Activated T-cell treated with anti-CD3 and anti-CD28 coated beads, Interleukin-2, amount 50 U/mL, for 24 hours (primary cell): Measurements from ENCODE around the gene C12orf76.
"Not testable (repeated sequence)": the region's sequence is repeated elsewhere in the genome, so short reads cannot be mapped to it uniquely, and the experiment has no call there.

Experiments used
- DNase-seq: peaks from one replicate; pipeline ENCODE4 v3.0.0-alpha.2; 2020
- H3K27ac Mint-ChIP-seq: 2 replicates; pipeline ENCODE4 v1.8.0; 2020; ENCODE audit warnings: mild to moderate bottlenecking, mixed read lengths
- H3K27me3 Mint-ChIP-seq: 2 replicates; pipeline ENCODE4 v1.8.0; 2020; ENCODE audit warnings: mixed read lengths
- H3K36me3 Mint-ChIP-seq: 2 replicates; pipeline ENCODE4 v1.8.0; 2020; ENCODE audit warnings: low read depth, mixed read lengths
- H3K4me1 Mint-ChIP-seq: 2 replicates; pipeline ENCODE4 v1.8.0; 2020; ENCODE audit warnings: low read depth, mixed read lengths
- H3K4me3 Mint-ChIP-seq: 2 replicates; pipeline ENCODE4 v1.8.0; 2020; ENCODE audit warnings: mild to moderate bottlenecking, moderate library complexity, mixed read lengths
- H3K9me3 Mint-ChIP-seq: 2 replicates; pipeline ENCODE4 v1.8.0; 2020; ENCODE audit warnings: mixed read lengths

Gene C12orf76

GRCh38 chr12:110023059-110023980 lies 25.0 kb downstream of the C12orf76 start:
- Mint-ChIP-seq H3K27ac (peak overlapping the region; percentile 41), H3K27me3 (no peaks in the 10 kb centered on the region), H3K4me3 (no peak overlapping the region), H3K36me3 (peaks cover 90% of the 10 kb centered on the region), H3K9me3 (no peaks in the 10 kb centered on the region), H3K4me1 (peaks cover 20% of the 10 kb centered on the region)
- no peak for DNase-seq

DNA sequence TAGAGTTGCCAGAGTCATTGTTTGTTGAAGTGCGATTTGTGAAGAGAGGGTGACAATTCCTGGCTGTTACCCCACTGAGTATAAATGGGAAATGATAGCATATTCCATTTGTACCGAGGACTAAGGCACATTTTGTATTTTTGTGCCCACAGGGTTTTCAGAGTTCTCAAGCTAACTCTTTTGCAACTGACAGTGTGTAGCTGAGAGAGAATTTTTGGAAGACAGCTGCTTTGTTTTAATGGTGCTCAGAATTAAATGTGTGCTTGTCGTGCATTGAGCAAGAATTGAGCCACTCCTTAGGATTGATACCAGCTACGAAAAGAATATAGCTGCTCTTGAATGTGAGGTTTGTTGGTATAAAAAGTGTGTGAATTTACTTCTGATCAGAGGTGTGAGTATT lies 27.4 kb downstream of the C12orf76 start:
- H3K9me3 Mint-ChIP-seq: no peaks in the 10 kb centered on the region
- DNase-seq: no peak
- no peak overlapping the region for H3K27ac Mint-ChIP-seq
- H3K36me3 Mint-ChIP-seq: peaks cover 92% of the 10 kb centered on the region
- H3K4me3 Mint-ChIP-seq: no peak overlapping the region
- peaks cover 14% of the 10 kb centered on the region for H3K4me1 Mint-ChIP-seq
- no peaks in the 10 kb centered on the region for H3K27me3 Mint-ChIP-seq

DNA sequence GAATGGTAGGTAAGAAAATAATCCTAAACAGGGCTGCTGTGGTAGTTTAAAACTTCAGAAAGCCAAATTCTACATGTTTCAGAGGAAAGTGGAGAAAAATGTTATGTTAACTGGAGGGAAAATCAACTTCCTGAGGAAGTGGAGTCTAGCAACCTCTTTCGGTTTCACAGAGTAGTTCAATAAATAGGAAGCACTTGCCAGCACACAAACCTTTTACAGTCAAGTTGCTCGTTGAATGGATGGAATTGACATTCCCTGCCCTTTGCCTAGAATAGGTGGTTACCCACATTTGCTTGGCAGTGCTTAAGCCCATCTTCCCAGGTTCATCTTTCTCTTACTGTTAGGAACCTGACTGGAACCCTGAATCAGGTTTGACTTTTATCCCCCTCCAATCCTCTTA lies 33.2 kb downstream of the C12orf76 start:
- H3K36me3 Mint-ChIP-seq: peaks cover 78% of the 10 kb centered on the region
- peaks cover 43% of the 10 kb centered on the region for H3K4me1 Mint-ChIP-seq
- no peak overlapping the region for H3K4me3 Mint-ChIP-seq
- no peaks in the 10 kb centered on the region for H3K9me3 Mint-ChIP-seq
- H3K27ac Mint-ChIP-seq: peak overlapping the region; percentile 89
- no peaks in the 10 kb centered on the region for H3K27me3 Mint-ChIP-seq
- no peak for DNase-seq

- no peak for DNase-seq
- H3K36me3 Mint-ChIP-seq: peaks cover 64% of the 10 kb centered on the region
- peaks cover 67% of the 10 kb centered on the region for H3K4me1 Mint-ChIP-seq
- H3K27ac Mint-ChIP-seq: peak overlapping the region; percentile 75
- no peaks in the 10 kb centered on the region for H3K27me3 Mint-ChIP-seq
- no peak overlapping the region for H3K4me3 Mint-ChIP-seq
- H3K9me3 Mint-ChIP-seq: peaks cover 5% of the 10 kb centered on the region
Measured at GRCh38 chr12:110012659-110013058, 35.7 kb downstream of the C12orf76 start.

GRCh38 chr12:110012137-110012536 lies 36.2 kb downstream of the C12orf76 start:
- DNase-seq: no peak
- H3K27me3 Mint-ChIP-seq: no peaks in the 10 kb centered on the region
- H3K9me3 Mint-ChIP-seq: peaks cover 5% of the 10 kb centered on the region
- H3K4me1 Mint-ChIP-seq: peaks cover 67% of the 10 kb centered on the region
- no peak overlapping the region for H3K4me3 Mint-ChIP-seq
- peak overlapping the region; percentile 75 for H3K27ac Mint-ChIP-seq
- H3K36me3 Mint-ChIP-seq: peaks cover 60% of the 10 kb centered on the region

- H3K36me3 Mint-ChIP-seq: peaks cover 65% of the 10 kb centered on the region
- H3K4me1 Mint-ChIP-seq: peaks cover 78% of the 10 kb centered on the region
- H3K27ac Mint-ChIP-seq: peak overlapping the region; percentile 75
- peak overlapping the region; percentile 38 for H3K4me3 Mint-ChIP-seq
- H3K9me3 Mint-ChIP-seq: peaks cover 5% of the 10 kb centered on the region
- no peaks in the 10 kb centered on the region for H3K27me3 Mint-ChIP-seq
- no peak for DNase-seq
Measured at GRCh38 chr12:110010853-110011723, 37.2 kb downstream of the C12orf76 start.

DNA sequence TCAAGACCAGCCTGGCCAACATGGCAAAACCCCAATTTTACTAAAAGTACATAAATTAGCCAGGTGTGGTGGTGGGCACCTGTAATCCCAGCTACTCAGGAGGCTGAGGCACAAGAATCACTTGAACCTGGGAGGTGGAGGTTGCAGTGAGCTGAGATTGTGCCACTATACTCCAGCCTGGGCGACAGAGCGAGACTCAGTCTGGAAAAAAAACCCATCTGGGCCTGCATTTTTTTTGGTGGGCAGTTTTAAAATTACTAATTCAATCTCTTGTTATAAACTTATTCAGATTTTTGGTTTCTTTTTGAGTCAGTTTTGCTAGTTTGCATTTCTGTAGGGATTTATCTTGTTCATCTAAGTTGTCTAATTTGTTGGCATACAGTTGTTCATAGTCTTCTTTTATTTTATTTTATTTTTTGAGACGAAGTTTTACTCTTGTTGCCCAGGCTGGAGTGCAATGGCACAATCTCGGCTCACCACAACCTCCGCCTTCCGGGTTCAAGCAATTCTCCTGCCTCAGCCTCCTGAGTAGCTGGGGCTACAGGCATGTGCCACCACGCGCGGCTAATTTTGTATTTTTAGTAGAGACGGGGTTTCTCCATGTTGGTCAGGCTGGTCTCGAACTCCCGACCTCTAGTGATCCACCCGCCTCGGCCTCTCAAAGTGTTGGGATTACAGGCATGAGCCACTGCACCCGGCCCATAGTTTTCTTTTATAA lies 39.5 kb downstream of the C12orf76 start:
- Mint-ChIP-seq H3K4me1 (peaks cover 89% of the 10 kb centered on the region), H3K36me3 (peaks cover 53% of the 10 kb centered on the region), H3K27ac (peak overlapping the region; percentile 86), H3K4me3 (peak overlapping the region; percentile 55)
- not testable (repeated sequence) for H3K27me3 Mint-ChIP-seq, H3K9me3 Mint-ChIP-seq
- DNase-seq: peak; percentile 39

GRCh38 chr12:110007881-110008280 lies 40.4 kb downstream of the C12orf76 start:
- DNase-seq: no peak
- Mint-ChIP-seq H3K4me3 (no peak overlapping the region), H3K27ac (peak overlapping the region; percentile 86), H3K27me3 (no peaks in the 10 kb centered on the region), H3K4me1 (peaks cover 94% of the 10 kb centered on the region), H3K9me3 (peaks cover 5% of the 10 kb centered on the region), H3K36me3 (peaks cover 53% of the 10 kb centered on the region)

- H3K27me3 Mint-ChIP-seq: no peaks in the 10 kb centered on the region
- H3K27ac Mint-ChIP-seq: no peak overlapping the region
- H3K36me3 Mint-ChIP-seq: peaks cover 45% of the 10 kb centered on the region
- H3K4me1 Mint-ChIP-seq: peaks cover 93% of the 10 kb centered on the region
- DNase-seq: no peak
- peaks cover 5% of the 10 kb centered on the region for H3K9me3 Mint-ChIP-seq
- no peak overlapping the region for H3K4me3 Mint-ChIP-seq
Measured at GRCh38 chr12:110006115-110006514, 42.2 kb downstream of the C12orf76 start.

DNA sequence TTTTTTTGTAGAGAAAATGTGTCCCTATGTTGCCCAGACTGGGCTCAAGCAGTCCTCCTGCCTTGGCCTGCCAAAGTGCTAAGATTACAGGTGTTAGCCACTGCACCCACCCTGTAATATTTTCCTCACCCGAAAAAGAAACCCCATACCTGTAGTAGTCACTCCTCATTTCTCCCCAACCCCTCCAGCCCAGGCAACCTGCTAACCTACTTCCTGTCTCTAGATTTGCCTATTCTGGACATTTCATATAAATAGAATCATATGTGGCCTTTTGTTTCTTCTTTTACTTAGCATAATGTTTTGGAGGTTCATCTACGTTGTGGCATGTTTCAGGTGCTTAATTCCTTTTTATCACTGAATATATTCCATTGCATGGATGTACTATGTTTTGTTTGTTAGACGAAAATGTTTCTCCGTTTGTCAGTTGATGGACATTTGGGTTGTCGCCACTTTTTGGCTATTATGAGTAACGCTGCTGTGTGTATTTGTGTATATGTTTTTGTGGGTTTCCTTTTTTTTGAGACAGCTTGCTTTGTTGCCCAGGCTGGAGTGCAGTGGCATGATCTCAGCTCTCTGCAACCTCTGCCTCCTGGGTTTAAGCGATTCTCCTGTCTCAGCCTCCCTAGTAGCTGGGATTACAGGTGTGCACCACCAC lies 42.9 kb downstream of the C12orf76 start:
- Mint-ChIP-seq H3K36me3 (peaks cover 45% of the 10 kb centered on the region), H3K9me3 (peaks cover 5% of the 10 kb centered on the region), H3K27me3 (no peaks in the 10 kb centered on the region), H3K27ac (peak overlapping the region; percentile 84), H3K4me3 (peak overlapping the region; percentile 51), H3K4me1 (peaks cover 93% of the 10 kb centered on the region)
- no peak for DNase-seq

GRCh38 chr12:110004598-110004997 lies 43.7 kb downstream of the C12orf76 start:
- peak overlapping the region; percentile 29 for H3K4me3 Mint-ChIP-seq
- peaks cover 5% of the 10 kb centered on the region for H3K9me3 Mint-ChIP-seq
- H3K27me3 Mint-ChIP-seq: no peaks in the 10 kb centered on the region
- peaks cover 90% of the 10 kb centered on the region for H3K4me1 Mint-ChIP-seq
- DNase-seq: no peak
- H3K36me3 Mint-ChIP-seq: peaks cover 46% of the 10 kb centered on the region
- H3K27ac Mint-ChIP-seq: peak overlapping the region; percentile 84

GRCh38 chr12:110002676-110003515 lies 45.4 kb downstream of the C12orf76 start:
- peaks cover 83% of the 10 kb centered on the region for H3K4me1 Mint-ChIP-seq
- no peak for DNase-seq

DNA sequence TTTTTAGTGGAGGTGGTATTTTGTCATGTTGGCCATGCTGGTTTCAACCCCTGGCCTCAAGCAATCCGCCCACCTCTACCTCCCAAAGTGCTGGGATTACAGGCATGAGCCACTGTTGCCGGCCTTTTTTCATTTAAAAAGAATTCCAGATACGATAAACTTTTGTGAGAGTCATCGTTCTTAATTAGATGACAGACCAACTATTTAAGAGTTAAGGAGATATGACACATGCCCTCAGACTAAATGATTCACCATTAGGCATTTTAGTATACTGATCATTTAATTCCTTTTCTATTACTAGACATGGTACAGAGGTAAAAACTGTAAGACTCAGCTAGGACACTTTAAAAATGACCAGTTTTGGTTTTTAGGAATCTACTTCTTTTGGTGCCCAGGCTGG lies 46.7 kb downstream of the C12orf76 start:
- Mint-ChIP-seq H3K4me1 (peaks cover 81% of the 10 kb centered on the region), H3K36me3 (peaks cover 34% of the 10 kb centered on the region), H3K27ac (no peak overlapping the region), H3K4me3 (peak overlapping the region; percentile 99), H3K9me3 (no peaks in the 10 kb centered on the region), H3K27me3 (no peaks in the 10 kb centered on the region)
- DNase-seq: no peak

More at GRCh38 chr12:110002676-110003515, 45.4 kb downstream of the C12orf76 start:
- Mint-ChIP-seq H3K36me3 (peaks cover 43% of the 10 kb centered on the region), H3K4me3 (no peak overlapping the region), H3K27ac (peak overlapping the region; percentile 78), H3K9me3 (peaks cover 2% of the 10 kb centered on the region), H3K27me3 (no peaks in the 10 kb centered on the region)
